SU-DHL-6 (cell line): Measurements from ENCODE around the gene LAMA2.

Experiments
- H2AFZ ChIP-seq: fragments of 200-600 bp; sonication (generic); 2 replicates; pipeline ENCODE4 v1.6.1; 2014; ENCODE audit warnings: low read depth, mild to moderate bottlenecking, moderate library complexity, mixed read lengths, antibody characterized with exemption, low read length; ENCODE audit not compliant: severe bottlenecking
- H3F3A ChIP-seq: fragments of 200-600 bp; shearing (Covaris generic); 2 replicates; pipeline ENCODE4 v1.6.0; 2016; ENCODE audit warnings: antibody characterized with exemption, mild to moderate bottlenecking; ENCODE audit not compliant: insufficient read depth
- H3K27ac ChIP-seq: fragments of 200-600 bp; sonication (generic); 2 replicates; pipeline ENCODE4 v1.5.1; 2016; ENCODE audit warnings: low read depth, mild to moderate bottlenecking, low read length, moderate library complexity, mixed read lengths
- H3K27me3 ChIP-seq: fragments of 200-600 bp; sonication (generic), shearing (Covaris generic); 2 replicates; pipeline ENCODE4 v1.6.0; 2014; ENCODE audit warnings: mild to moderate bottlenecking, low read length
- H3K36me3 ChIP-seq: fragments of 200-600 bp; sonication (generic); 2 replicates; pipeline ENCODE4 v1.6.1; 2014; ENCODE audit warnings: mild to moderate bottlenecking, low read length, mixed read lengths
- H3K4me2 ChIP-seq: fragments of 300-600, 200-600 bp; shearing (Covaris generic), sonication (generic); 2 replicates; pipeline ENCODE4 v1.6.0; 2014; ENCODE audit warnings: low read length, low read depth, mild to moderate bottlenecking; ENCODE audit not compliant: poor library complexity, severe bottlenecking
- H3K4me3 ChIP-seq: fragments of 200-600 bp; sonication (generic); 2 replicates; pipeline ENCODE4 v1.5.1; 2014; ENCODE audit warnings: antibody characterized with exemption, low read length, mild to moderate bottlenecking, mixed read lengths; ENCODE audit not compliant: insufficient read depth, poor library complexity, severe bottlenecking
- H3K79me2 ChIP-seq: fragments of 200-600 bp; sonication (generic); 2 replicates; pipeline ENCODE4 v1.6.1; 2014; ENCODE audit warnings: mild to moderate bottlenecking, low read length, moderate library complexity; ENCODE audit not compliant: insufficient read depth
- H3K9ac ChIP-seq: fragments of 200-600 bp; sonication (generic); 2 replicates; pipeline ENCODE4 v1.7.0; 2014; ENCODE audit warnings: mild to moderate bottlenecking, low read length
- H3K9me2 ChIP-seq: fragments of 200-600 bp; sonication (generic); replicated peaks from 2 replicates; pipeline ENCODE4 v1.6.1; 2014; ENCODE audit warnings: low read length; ENCODE audit not compliant: insufficient read depth
- H3K9me3 ChIP-seq: fragments of 200-600 bp; sonication (generic); 2 replicates; pipeline ENCODE4 v1.6.1; 2014; ENCODE audit warnings: low read length, mixed read lengths; ENCODE audit not compliant: insufficient read depth
- H4K20me1 ChIP-seq: fragments of 200-600 bp; sonication (generic); 2 replicates; pipeline ENCODE4 v1.6.1; 2014; ENCODE audit warnings: low read depth, mild to moderate bottlenecking, antibody characterized with exemption, low read length, moderate library complexity, mixed read lengths
- EZH2phosphoT487 ChIP-seq: fragments of 200-600 bp; sonication (generic), shearing (Covaris generic); conservative IDR thresholded peaks from 2 replicates; pipeline ENCODE4 v1.6.1; 2018; ENCODE audit warnings: mild to moderate bottlenecking, antibody characterized with exemption, low read length, moderate library complexity, mixed read lengths
- TF ChIP-seq, protein P1 (sequence below): fragments of 200-600 bp; sonication (generic); IDR thresholded peaks from one replicate; pipeline ENCODE4 v1.5.1; 2017; ENCODE audit warnings: antibody characterized with exemption, mild to moderate bottlenecking, low read length, moderate library complexity; ENCODE audit not compliant: insufficient read depth, poor library complexity, severe bottlenecking

LAMA2 gene

DNA sequence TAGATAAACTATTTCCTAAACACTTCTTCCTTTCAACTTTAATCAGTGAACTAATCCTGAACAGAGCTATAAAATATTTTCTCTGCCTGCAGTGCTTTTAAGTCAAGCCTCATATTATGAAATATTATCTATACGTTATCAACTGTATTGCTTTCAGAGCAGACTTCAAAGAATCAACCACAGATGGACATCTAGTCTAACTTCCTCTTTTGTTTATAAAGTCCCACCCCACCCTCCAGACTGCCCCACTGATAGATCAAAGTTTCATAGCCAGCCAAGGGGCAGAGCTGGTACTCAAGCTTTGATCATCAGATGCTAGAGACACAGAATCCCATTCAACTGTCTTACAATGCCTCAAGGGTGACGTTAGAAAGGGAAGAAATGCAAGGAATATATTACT, 308.3 kb downstream of the LAMA2 start:
- Histone ChIP-seq H3K9me3 (no peaks in the 10 kb centered on the region), H3K36me3 (no peaks in the 10 kb centered on the region), H3K4me3 (no peak overlapping the region), H3F3A (no peaks in the 10 kb centered on the region), H2AFZ (no peak overlapping the region), H3K27ac (no peak overlapping the region), H3K4me2 (no peak overlapping the region), H3K9ac (no peak overlapping the region), H3K9me2 (no peaks in the 10 kb centered on the region), H3K27me3 (no peaks in the 10 kb centered on the region), H3K79me2 (no peaks in the 10 kb centered on the region), H4K20me1 (no peaks in the 10 kb centered on the region)
- no peak for TF ChIP-seq EZH2phosphoT487
- TF ChIP-seq, protein P1, sequence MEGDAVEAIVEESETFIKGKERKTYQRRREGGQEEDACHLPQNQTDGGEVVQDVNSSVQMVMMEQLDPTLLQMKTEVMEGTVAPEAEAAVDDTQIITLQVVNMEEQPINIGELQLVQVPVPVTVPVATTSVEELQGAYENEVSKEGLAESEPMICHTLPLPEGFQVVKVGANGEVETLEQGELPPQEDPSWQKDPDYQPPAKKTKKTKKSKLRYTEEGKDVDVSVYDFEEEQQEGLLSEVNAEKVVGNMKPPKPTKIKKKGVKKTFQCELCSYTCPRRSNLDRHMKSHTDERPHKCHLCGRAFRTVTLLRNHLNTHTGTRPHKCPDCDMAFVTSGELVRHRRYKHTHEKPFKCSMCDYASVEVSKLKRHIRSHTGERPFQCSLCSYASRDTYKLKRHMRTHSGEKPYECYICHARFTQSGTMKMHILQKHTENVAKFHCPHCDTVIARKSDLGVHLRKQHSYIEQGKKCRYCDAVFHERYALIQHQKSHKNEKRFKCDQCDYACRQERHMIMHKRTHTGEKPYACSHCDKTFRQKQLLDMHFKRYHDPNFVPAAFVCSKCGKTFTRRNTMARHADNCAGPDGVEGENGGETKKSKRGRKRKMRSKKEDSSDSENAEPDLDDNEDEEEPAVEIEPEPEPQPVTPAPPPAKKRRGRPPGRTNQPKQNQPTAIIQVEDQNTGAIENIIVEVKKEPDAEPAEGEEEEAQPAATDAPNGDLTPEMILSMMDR: no peak

DNA sequence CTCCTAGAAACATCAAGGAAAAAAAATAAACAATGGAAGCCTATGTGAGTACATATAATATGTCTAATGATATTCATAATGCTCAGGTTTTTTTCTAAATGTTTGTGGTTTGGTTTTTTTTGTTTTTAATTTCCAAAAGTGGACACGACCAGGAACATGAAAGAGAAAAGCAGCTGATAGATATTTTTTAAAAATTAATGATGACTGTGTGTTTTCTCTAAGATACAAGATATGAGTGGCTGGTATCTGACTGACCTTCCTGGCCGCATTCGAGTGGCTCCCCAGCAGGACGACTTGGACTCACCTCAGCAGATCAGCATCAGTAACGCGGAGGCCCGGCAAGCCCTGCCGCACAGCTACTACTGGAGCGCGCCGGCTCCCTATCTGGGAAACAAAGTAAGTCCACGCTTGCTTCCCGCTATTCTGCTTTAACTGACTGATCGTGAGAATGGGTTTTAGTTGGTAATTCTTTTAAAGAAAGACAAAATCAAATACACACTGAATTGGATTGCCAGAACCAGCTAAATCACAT, 309.6 kb downstream of the LAMA2 start:
- no peaks in the 10 kb centered on the region for H3F3A ChIP-seq
- H3K27me3 ChIP-seq: no peaks in the 10 kb centered on the region
- no peaks in the 10 kb centered on the region for H3K9me3 ChIP-seq
- no peaks in the 10 kb centered on the region for H3K79me2 ChIP-seq
- no peaks in the 10 kb centered on the region for H3K36me3 ChIP-seq
- TF ChIP-seq, protein P1: no peak
- no peak for TF ChIP-seq EZH2phosphoT487
- no peak overlapping the region for H2AFZ ChIP-seq
- H3K9me2 ChIP-seq: no peaks in the 10 kb centered on the region
- H3K4me3 ChIP-seq: no peak overlapping the region
- no peak overlapping the region for H3K9ac ChIP-seq
- no peak overlapping the region for H3K27ac ChIP-seq
- H3K4me2 ChIP-seq: no peak overlapping the region
- no peaks in the 10 kb centered on the region for H4K20me1 ChIP-seq

- Histone ChIP-seq H3K9ac (no peak overlapping the region), H3K9me2 (no peaks in the 10 kb centered on the region), H3K4me2 (no peak overlapping the region), H3F3A (no peaks in the 10 kb centered on the region), H4K20me1 (no peaks in the 10 kb centered on the region), H2AFZ (no peak overlapping the region), H3K27ac (no peak overlapping the region), H3K4me3 (no peak overlapping the region), H3K36me3 (no peaks in the 10 kb centered on the region), H3K9me3 (no peaks in the 10 kb centered on the region), H3K79me2 (no peaks in the 10 kb centered on the region), H3K27me3 (no peaks in the 10 kb centered on the region)
- TF ChIP-seq EZH2phosphoT487: no peak
- TF ChIP-seq, protein P1: no peak
Measured at GRCh38 chr6:129194306-129194941, 311.5 kb downstream of the LAMA2 start.
